ENCODE results near the gene GRXCR2.

GRCh38 chr5:145912019-145912418 lies 39.2 kb upstream of the GRXCR2 start:
- TF ChIP-seq CTCF (IDR thresholded peaks at IDR 0.05), result no peak
- no peak for TF ChIP-seq REST (IDR thresholded peaks at IDR 0.05; ENCODE audit: insufficient read depth in 1 of 2, low read depth in 2 of 2, low read length in 1 of 2)
- no peak for TF ChIP-seq SIN3A (IDR thresholded peaks at IDR 0.05; ENCODE audit: borderline replicate concordance, insufficient read depth, low read depth, low read length)
- TF ChIP-seq POLR2AphosphoS5 (IDR thresholded peaks at IDR 0.05; ENCODE audit: low read depth, low read length), result no peak
